GM12865 (cell line): ENCODE measurements around the gene SATB2.

Source experiments
- DNase-seq: peaks from one replicate; pipeline ENCODE4 v3.0.0; 2010; ENCODE audit warnings: low read depth
- H3K4me3 ChIP-seq: 2 replicates; pipeline ENCODE4 v1.5.1; 2011; ENCODE audit warnings: mild to moderate bottlenecking, low read depth, low read length, control low read depth
- CTCF ChIP-seq: IDR thresholded peaks from 2 replicates; pipeline ENCODE4 v1.5.1; 2011; ENCODE audit warnings: low read length, control low read depth, low read depth, inconsistent platforms; ENCODE audit not compliant: insufficient read depth; ENCODE audit errors: missing control alignments

The SATB2 gene

GRCh38 chr2:199348871-199349270, 108.9 kb downstream of the SATB2 start:
- no peak overlapping the region for H3K4me3 ChIP-seq
- no peak for TF ChIP-seq CTCF
- no peak for DNase-seq

DNA sequence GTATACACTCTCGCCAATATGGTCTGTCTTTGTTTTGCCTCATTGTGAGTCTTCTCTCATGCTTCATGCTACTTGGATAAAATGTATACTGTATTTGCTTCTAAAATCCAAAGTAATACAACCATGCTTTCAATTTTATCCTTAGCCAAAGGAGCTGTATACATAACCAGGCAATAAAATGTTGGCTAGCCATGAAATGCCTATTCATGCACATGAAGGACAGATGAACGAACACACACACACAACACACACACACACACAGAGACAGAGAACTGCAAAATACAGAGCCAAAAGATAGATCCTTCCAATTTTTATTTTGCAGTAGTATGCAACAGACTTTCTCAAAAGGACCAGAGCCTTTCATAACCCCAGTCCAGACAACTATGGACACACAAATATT, 113.7 kb downstream of the SATB2 start:
- H3K4me3 ChIP-seq: no peak overlapping the region
- TF ChIP-seq CTCF: no peak
- no peak for DNase-seq

GRCh38 chr2:199342334-199342733, 115.4 kb downstream of the SATB2 start:
- H3K4me3 ChIP-seq: no peak overlapping the region
- TF ChIP-seq CTCF: no peak
- DNase-seq: no peak

DNA sequence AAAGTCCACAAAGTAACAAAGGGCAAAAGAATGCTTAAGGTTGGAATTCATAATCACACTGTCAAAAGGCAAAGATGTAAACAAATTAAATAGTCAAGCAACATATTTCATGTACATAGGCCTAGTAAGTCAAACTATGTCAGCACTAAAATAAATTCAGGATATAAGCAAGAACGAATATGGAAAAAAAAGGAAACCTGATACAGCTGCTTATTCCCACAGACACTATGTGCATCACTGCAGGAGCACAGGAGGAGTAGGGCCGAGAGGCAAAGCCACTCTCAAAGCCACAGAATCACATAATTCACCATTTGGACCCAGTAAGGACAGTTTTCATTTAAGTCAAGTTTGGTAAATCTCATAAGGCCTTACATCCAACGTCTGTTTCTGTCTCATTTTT, 116.6 kb downstream of the SATB2 start:
- no peak overlapping the region for H3K4me3 ChIP-seq
- no peak for TF ChIP-seq CTCF
- DNase-seq: no peak

- no peak overlapping the region for H3K4me3 ChIP-seq
- TF ChIP-seq CTCF: no peak
- no peak for DNase-seq
These were observed 117.7 kb downstream of the SATB2 start for GRCh38 chr2:199339891-199340605.

- no peak for TF ChIP-seq CTCF
- no peak overlapping the region for H3K4me3 ChIP-seq
- DNase-seq: no peak
These were observed 121.2 kb downstream of the SATB2 start for GRCh38 chr2:199336546-199336945.

DNA sequence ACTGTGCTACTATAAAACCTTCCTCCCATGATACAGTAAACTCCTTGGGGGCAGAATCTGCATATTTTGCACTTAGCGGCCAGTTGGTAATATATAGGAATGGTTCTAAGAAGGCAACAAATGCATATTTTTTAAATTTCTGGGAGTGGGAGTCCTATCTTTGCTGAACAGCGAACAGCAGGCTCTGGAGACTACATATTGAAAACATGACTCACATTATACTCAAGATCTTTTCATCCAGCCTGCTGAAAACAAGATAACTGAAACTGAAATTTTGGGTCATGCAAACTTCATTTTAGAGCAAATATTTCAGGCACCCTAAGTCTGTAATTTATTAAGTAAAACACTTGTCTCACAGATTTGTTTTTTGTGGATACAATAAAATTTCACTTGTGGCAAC, 122.2 kb downstream of the SATB2 start:
- TF ChIP-seq CTCF: no peak
- DNase-seq: no peak
- H3K4me3 ChIP-seq: no peak overlapping the region
